Measurements from ENCODE around the gene PDE11A.

PDE11A gene

DNA sequence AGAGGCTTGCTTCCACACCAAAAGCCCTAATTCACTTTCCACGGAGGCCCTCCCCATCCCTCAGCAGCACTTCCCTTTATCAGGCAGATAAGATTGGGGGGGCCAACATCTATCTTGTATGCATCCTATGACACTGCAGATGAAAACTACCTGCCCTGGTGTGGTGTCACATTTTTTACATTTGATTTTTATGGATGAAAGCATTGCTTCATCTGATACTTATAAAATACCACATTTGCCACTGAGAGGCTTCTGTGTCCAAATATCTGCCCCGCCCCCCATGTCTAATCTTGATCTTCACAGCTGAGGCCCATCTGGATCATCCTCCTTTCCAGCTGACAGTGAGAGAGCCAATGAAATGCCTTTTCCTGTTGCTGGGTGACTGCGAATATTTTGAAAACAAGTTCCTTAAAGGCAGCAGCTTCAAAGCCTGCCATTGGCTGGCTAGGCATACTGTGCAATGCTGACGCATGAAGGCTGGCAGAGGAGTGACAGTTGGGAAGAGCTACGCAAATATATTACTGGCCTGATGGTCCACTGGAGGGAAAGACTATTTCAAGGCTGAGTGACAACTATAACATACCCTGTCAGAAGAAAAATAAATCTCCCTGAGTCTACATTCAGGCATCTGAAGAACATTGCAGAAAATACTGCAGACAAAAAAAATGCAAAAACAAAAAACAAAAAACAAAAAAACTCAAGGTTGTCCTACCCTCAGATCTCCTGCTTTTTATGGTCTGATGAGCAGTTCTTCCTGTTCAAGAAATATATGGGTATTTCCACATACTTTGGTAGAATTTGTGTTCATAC, 318.7 kb downstream of the PDE11A start:
- DNase-seq: peak; percentile 67

GRCh38 chr2:177748360-177748759, 324.2 kb downstream of the PDE11A start:
- DNase-seq: peak; percentile 27

DNA sequence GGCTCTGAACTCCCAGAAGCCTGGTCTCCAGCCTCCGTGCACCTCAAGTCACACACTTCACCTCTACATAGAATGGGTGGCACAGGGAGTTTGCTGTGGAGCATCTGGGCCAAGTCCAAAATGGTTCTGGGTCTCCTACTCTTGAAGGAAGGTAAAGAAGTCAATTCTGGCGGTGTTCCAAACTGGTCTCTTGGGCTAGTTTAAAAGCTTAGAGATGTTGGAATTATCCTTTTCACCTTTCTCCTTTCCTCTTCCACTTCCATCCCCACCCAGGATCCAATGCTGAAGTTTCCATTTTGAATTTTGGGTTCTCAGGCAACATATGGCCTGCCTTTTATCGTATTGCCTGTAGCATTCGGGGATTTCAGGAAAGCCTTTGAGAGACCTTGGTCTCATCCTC, 325.2 kb downstream of the PDE11A start:
- DNase-seq: no peak

DNA sequence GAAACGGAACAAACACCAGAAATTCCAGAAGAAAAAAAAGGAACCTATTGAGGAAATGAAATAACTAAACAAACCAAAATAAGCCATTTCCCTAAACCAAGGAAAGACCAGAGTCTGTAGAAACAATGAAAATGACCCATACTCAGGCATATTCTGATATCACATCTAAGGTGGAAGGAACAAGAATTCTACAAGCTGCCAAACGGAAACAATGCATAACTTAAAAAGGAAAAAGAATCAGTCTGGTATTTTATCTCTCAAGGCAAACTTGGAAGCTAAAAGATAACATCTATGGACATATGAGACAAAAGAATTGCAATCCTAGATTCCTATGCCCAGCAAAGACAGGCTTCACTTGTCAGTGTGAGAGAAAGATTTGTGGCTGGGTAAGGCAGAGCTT, 326.2 kb downstream of the PDE11A start:
- no peak for DNase-seq

GRCh38 chr2:177745531-177745930, 327.0 kb downstream of the PDE11A start:
- DNase-seq: no peak

- no peak for DNase-seq
Observed at GRCh38 chr2:177742851-177743250, 329.7 kb downstream of the PDE11A start.

DNA sequence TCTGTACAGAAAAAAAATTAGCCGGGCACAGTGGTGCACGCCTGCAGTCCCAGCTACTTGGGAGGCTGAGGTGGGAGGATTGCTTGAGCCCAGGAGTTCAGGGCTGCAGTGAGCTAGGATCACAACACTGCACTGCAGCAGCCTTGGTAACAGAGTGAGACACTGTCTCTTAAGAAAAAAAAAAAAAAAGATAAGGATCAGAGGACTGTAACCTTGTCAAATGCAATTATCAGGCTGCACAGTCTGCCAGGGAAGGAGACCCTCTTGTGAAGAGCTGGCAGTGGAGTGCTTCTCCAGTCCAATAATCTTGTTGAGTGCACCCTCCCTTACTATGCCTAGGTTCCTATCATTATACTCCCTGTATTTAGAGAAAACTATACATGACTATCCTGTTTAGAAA, 330.7 kb downstream of the PDE11A start:
- DNase-seq: no peak

DNA sequence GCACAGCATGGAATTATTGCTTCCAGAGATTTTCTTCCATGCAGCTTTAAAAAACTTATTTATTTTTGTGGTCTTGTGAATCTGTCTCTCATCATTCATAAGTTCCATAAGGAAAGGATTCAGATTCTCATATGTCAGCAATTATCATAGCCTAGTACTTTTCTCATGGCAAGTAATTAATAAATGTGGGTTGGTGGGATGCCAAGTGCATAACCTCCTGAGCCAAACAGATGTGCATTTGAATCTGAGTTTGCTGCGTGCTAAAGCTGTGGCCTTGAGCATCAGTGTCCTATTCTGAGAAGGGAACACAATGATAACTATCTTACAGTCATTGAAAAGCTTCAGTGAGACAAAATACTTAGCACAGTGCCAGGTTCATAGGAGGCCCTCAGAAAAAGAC, 331.9 kb downstream of the PDE11A start:
- no peak for DNase-seq

DNA sequence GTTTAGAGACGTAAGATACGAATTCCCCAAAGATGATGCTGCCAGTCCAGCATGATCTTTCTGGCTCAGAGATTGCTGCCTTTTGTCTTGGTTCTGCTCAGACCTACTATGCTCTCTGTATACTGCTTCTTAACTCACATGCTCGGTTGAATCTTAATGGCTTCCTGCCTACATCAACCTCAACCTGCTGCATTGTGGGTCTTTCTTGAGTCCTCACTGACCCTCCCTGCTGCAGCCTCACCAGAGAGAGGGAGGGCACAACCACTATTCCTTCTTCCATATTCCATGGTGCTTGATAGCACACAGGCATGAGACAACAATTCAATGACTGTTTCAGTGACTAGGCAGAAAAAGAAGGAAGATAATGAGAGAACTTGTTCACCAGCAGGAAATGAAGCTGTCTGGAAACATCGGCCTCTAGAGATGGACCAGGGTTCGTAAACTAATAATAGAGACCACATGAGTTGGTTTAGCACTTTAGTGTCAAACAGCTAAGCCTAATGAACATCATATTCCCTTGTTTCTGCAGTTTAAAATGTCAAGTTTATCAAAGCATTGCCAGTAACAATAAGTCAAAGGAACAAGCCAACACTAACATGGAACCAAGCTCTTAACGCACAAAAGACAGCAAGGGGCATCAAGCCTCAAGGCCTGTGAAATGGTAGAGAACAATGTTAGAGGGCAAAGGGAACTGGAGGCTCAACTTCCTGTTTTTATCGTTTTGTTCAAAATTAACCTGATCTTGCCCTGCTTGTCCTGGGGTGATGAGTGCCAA, 333.9 kb downstream of the PDE11A start:
- no peak for DNase-seq

GRCh38 chr2:177735318-177735803, 337.2 kb downstream of the PDE11A start:
- DNase-seq: no peak

GRCh38 chr2:177733322-177733855, 339.2 kb downstream of the PDE11A start:
- DNase-seq: no peak

- no peak for DNase-seq
Observed at GRCh38 chr2:177731384-177731783, 341.2 kb downstream of the PDE11A start.

DNA sequence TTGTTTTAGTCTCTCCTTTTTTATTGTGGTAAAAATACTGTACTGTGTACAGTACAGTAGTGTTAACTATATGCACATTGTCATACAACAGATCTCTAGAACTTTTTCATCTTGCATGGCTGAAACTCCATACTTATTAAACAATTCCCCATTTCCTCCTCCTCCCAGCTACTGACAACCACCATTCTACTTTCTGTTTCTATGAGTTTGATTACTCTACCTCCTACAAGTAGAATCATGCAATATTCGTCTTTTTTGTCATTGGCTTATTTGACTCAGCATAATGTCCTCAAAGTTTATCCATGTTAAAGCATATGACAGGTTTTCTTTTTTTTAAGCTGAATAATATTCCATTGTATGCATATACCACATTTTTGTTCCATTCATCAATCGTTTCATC, 341.8 kb downstream of the PDE11A start:
- DNase-seq: no peak

DNA sequence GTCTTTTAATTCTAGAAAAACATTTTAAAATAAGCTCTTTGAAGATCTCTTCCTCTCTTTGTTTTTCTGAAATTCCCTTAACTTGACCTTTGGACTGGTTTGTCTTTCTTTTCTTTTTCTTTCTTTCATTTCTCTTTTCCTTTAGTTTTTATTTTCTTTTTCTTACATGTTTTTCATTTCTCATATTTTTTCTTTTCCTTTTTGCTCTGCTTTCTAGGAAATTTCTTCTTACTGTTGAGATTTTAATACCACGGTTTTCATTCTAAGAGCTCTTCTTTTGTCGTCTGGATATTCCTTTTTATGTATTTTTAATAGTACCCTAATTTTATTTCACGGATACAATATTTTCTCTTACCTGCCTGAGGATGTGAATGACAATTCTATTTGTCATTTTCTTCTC, 342.2 kb downstream of the PDE11A start:
- no peak for DNase-seq

- no peak for DNase-seq
Observed at GRCh38 chr2:177728920-177729319, 343.7 kb downstream of the PDE11A start.

- no peak for DNase-seq
Observed at GRCh38 chr2:177728399-177728765, 344.2 kb downstream of the PDE11A start.

DNA sequence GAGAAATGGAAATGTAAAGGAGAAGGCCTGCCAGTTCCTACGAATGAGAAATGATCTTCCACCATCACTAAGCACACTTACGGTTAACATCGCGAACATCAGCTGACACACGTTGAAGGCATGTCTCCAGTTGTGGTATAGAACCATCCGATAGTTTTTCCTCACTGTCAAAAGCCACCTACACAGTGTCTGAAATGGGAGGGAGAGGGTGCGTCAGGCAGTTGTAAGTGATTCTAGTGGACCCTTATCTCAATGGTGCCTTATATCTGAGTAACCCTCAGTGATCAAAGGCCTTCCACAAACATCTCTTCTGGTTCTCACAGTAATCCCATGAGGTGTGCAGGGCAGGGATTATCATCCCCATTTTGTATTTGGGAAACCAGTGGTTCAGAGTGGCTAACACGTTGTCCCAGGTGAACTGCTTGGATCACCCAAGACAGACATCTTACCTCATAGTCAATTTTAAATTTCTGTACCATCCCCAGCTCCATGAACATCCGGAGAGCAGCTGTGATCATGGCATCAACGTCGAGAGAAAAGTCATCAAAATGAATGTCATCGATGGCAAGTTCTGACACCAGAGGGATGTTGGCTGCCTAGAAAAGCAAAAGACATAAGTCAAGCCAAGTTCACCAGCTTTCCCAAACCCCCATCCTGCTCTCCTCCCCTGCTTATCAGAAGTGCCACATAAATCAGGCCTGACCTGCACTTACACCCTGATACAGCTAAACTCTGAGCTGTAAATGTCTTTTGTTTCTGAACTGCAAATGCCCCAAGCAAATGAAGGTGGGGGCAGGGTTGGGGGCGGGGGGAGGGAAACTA, 344.8 kb downstream of the PDE11A start:
- DNase-seq: no peak

DNA sequence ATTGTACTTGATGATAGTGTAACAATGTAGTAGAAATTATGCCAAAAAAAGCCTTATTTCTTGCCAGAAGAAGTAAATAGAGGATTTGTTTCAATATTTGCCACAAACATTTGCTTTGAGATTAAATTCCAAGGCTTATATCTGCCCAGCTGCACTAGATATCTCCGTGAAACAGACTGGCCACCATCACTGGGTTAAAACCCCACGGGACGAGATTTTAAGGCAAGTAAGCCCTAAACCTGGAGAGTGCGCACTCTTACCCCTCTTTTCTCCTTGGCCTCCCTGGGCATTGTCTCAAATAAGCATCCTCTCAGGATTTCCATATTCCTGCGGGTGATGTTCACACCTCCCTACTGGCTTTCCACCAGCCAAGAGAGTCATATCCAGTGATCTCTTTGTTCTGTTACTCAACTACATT, 345.6 kb downstream of the PDE11A start:
- DNase-seq: no peak

- DNase-seq: peak; percentile 84
Observed at GRCh38 chr2:177724398-177725287, 347.9 kb downstream of the PDE11A start.

GRCh38 chr2:177723235-177723634, 349.3 kb downstream of the PDE11A start:
- no peak for DNase-seq

- no peak for DNase-seq
Observed at GRCh38 chr2:177721818-177722567, 350.6 kb downstream of the PDE11A start.

All from hematopoietic multipotent progenitor cell treated with erythropoietin and hydrocortisone succinate and interleukin-3 and kit ligand, for 6 days (in vitro differentiated cells).